MM.1S (cell line): Measurements from ENCODE around the gene AGO1.

ENCODE experiments used
- DNase-seq: peaks from one replicate; pipeline ENCODE4 v3.0.0-alpha.2; 2015
- H2AFZ ChIP-seq: fragments of 300-600 bp; sonication (generic); 2 replicates; pipeline ENCODE4 v1.6.0; 2016; ENCODE audit warnings: antibody characterized with exemption, low read length
- H3F3A ChIP-seq: fragments of 300-600 bp; sonication (generic); 2 replicates; pipeline ENCODE4 v1.6.1; 2016; ENCODE audit warnings: mild to moderate bottlenecking, antibody characterized with exemption, low read length, moderate library complexity, mixed read lengths; ENCODE audit not compliant: insufficient read depth
- H3K27ac ChIP-seq: fragments of 300-600 bp; sonication (generic); 2 replicates; pipeline ENCODE4 v1.5.1; 2016; ENCODE audit warnings: mild to moderate bottlenecking, low read length
- H3K27me3 ChIP-seq: fragments of 300-600 bp; sonication (generic); replicated peaks from 2 replicates; pipeline ENCODE4 v1.6.0; 2016; ENCODE audit warnings: low read length; ENCODE audit not compliant: insufficient read depth
- H3K36me3 ChIP-seq: fragments of 300-600 bp; sonication (generic); replicated peaks from 2 replicates; pipeline ENCODE4 v1.6.1; 2016; ENCODE audit warnings: mild to moderate bottlenecking, low read length, mixed read lengths; ENCODE audit not compliant: insufficient read depth
- H3K4me1 ChIP-seq: fragments of 300-600 bp; sonication (generic); 2 replicates; pipeline ENCODE4 v1.6.1; 2016; ENCODE audit warnings: low read length, mixed read lengths
- H3K4me2 ChIP-seq: fragments of 300-600 bp; sonication (generic); 2 replicates; pipeline ENCODE4 v1.6.0; 2016; ENCODE audit warnings: low read depth, low read length
- H3K4me3 ChIP-seq: fragments of 300-600 bp; sonication (generic); 2 replicates; pipeline ENCODE4 v1.5.1; 2016; ENCODE audit warnings: low read length, mixed read lengths
- H3K79me2 ChIP-seq: fragments of 300-600 bp; sonication (generic); 2 replicates; pipeline ENCODE4 v1.6.1; 2016; ENCODE audit warnings: mixed run types, low read length, mixed read lengths
- H3K9ac ChIP-seq: fragments of 300-600 bp; sonication (generic); 2 replicates; pipeline ENCODE4 v1.6.1; 2016; ENCODE audit warnings: low read length, mixed read lengths
- H3K9me2 ChIP-seq: fragments of 300-600 bp; sonication (generic); replicated peaks from 2 replicates; pipeline ENCODE4 v1.6.1; 2016; ENCODE audit warnings: mild to moderate bottlenecking, low read length, mixed read lengths; ENCODE audit not compliant: insufficient read depth
- H3K9me3 ChIP-seq: fragments of 300-600 bp; sonication (generic); replicated peaks from 2 replicates; pipeline ENCODE4 v1.6.1; 2016; ENCODE audit warnings: mild to moderate bottlenecking, low read length, mixed read lengths; ENCODE audit not compliant: insufficient read depth
- H4K20me1 ChIP-seq: fragments of 300-600 bp; sonication (generic); 2 replicates; pipeline ENCODE4 v1.6.1; 2016; ENCODE audit warnings: mild to moderate bottlenecking, low read length, moderate library complexity, mixed read lengths; ENCODE audit not compliant: insufficient read depth
- EZH2 ChIP-seq: fragments of 300-600 bp; sonication (generic); optimal IDR thresholded peaks from 2 replicates; pipeline ENCODE3; 2017; ENCODE audit warnings: low read depth, mild to moderate bottlenecking, antibody characterized with exemption, low read length, mixed read lengths
- EZH2phosphoT487 ChIP-seq: fragments of 300-600 bp; sonication (generic); IDR thresholded peaks from 2 replicates; pipeline ENCODE4 v1.6.1; 2018; ENCODE audit warnings: antibody characterized with exemption, low read length
- TF ChIP-seq, protein P1 (sequence below): fragments of 300-600 bp; sonication (generic); IDR thresholded peaks from 2 replicates; pipeline ENCODE4 v1.5.1; 2016; ENCODE audit warnings: antibody characterized with exemption, low read length, mixed read lengths

AGO1 gene

DNA sequence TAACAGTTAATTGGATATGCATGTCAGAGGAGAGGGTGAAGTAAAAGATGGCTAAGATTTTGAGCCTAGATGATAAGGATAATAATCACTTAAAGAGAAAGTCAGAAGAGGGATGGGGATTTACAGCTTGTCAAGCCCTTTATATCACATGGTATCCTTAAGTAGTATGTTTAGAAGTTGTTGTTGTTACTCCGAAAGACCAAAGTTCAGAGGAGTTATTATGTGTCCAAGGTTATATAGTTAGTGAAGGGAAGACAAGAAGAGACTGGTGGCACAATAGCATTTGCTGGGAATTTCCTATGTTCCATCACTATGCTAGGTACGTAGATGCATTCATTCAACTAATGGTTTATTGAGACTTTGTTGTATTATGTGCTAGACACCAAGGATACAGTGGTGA is 30.8 kb upstream of the AGO1 start:
- Histone ChIP-seq H3K27me3 (no peaks in the 10 kb centered on the region), H3K9me2 (no peaks in the 10 kb centered on the region), H3K9ac (no peak overlapping the region), H3K36me3 (no peaks in the 10 kb centered on the region), H3F3A (no peaks in the 10 kb centered on the region), H4K20me1 (no peaks in the 10 kb centered on the region), H3K79me2 (no peaks in the 10 kb centered on the region), H2AFZ (no peak overlapping the region), H3K27ac (no peak overlapping the region), H3K4me2 (no peak overlapping the region), H3K9me3 (no peaks in the 10 kb centered on the region), H3K4me3 (no peak overlapping the region), H3K4me1 (no peaks in the 10 kb centered on the region)
- TF ChIP-seq, protein P1, sequence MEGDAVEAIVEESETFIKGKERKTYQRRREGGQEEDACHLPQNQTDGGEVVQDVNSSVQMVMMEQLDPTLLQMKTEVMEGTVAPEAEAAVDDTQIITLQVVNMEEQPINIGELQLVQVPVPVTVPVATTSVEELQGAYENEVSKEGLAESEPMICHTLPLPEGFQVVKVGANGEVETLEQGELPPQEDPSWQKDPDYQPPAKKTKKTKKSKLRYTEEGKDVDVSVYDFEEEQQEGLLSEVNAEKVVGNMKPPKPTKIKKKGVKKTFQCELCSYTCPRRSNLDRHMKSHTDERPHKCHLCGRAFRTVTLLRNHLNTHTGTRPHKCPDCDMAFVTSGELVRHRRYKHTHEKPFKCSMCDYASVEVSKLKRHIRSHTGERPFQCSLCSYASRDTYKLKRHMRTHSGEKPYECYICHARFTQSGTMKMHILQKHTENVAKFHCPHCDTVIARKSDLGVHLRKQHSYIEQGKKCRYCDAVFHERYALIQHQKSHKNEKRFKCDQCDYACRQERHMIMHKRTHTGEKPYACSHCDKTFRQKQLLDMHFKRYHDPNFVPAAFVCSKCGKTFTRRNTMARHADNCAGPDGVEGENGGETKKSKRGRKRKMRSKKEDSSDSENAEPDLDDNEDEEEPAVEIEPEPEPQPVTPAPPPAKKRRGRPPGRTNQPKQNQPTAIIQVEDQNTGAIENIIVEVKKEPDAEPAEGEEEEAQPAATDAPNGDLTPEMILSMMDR = no peak
- TF ChIP-seq EZH2phosphoT487 = no peak
- no peak for TF ChIP-seq EZH2
- no peak for DNase-seq

DNA sequence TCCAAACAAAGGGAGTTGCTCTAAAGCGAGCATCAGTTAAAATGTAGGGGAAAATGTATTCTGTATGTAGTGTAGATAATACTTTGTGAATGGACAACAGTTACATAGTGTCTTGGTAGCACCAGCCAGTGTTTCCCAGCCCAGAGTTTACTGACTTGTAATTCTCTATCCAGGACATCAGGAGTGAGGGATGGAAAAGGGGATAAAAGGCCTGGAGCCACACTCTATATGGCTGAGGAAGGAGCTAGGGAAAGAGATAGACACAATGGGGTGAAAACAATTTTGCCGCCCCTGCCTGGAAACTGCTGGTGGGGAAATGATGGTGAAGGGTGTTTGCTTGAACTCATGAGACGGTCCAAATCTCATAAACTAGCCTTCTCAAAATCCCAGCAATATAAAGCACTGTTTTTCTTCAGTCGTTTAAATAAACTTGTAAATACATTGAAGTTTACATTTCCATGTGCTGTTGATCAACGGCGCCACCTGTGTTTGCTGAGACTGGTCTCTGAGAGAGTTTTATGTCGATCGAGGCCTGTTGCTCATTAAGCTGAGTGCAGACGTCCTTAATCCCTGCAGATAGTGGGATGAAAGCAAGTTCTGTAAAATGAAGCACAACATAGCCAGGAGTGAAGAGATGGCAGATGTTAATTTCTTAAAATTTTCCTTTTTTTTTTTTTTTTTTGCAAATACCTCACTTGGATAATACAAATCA is 27.9 kb upstream of the AGO1 start:
- no peak overlapping the region for H3K4me2 ChIP-seq
- no peaks in the 10 kb centered on the region for H3K79me2 ChIP-seq
- no peak overlapping the region for H3K9ac ChIP-seq
- no peak overlapping the region for H3K27ac ChIP-seq
- DNase-seq = no peak
- H3K36me3 ChIP-seq = no peaks in the 10 kb centered on the region
- TF ChIP-seq EZH2 = no peak
- no peak for TF ChIP-seq EZH2phosphoT487
- TF ChIP-seq, protein P1 = no peak
- no peaks in the 10 kb centered on the region for H4K20me1 ChIP-seq
- no peaks in the 10 kb centered on the region for H3F3A ChIP-seq
- no peak overlapping the region for H2AFZ ChIP-seq
- no peaks in the 10 kb centered on the region for H3K4me1 ChIP-seq
- H3K27me3 ChIP-seq = no peaks in the 10 kb centered on the region
- H3K4me3 ChIP-seq = no peak overlapping the region
- H3K9me2 ChIP-seq = no peaks in the 10 kb centered on the region
- no peaks in the 10 kb centered on the region for H3K9me3 ChIP-seq

DNA sequence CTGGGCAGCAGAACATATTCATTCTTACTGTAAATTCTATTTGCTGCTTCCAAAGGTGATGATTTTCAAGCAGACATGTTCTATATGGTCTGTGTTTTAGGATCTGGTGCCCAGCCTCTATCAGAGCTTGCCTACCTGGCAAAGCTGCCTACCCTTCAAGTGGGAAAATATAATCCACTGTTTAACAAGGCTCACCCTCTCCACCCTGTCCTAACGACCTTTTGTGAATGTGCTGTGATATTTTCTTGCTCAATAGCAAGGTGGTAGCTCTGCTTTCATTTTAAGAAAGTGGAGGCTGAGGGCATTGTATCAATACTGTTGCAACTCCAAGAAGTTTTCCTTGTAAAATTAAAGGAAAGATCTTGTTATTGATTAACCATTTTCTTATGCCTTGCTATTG is 26.0 kb upstream of the AGO1 start:
- DNase-seq = no peak
- Histone ChIP-seq H3K36me3 (no peaks in the 10 kb centered on the region), H3K27ac (no peak overlapping the region), H3K9me2 (no peaks in the 10 kb centered on the region), H3K9ac (no peak overlapping the region), H3K9me3 (no peaks in the 10 kb centered on the region), H3K4me3 (no peak overlapping the region), H3K4me1 (no peaks in the 10 kb centered on the region), H3K79me2 (no peaks in the 10 kb centered on the region), H3K4me2 (no peak overlapping the region), H4K20me1 (no peaks in the 10 kb centered on the region), H3F3A (no peaks in the 10 kb centered on the region), H3K27me3 (no peaks in the 10 kb centered on the region), H2AFZ (no peak overlapping the region)
- TF ChIP-seq, protein P1 = no peak
- no peak for TF ChIP-seq EZH2
- no peak for TF ChIP-seq EZH2phosphoT487
